AG04449 (cell line): ENCODE data around the gene COQ10A.
"Not testable (repeated sequence)": the region's sequence is repeated elsewhere in the genome, so short reads cannot be mapped to it uniquely, and the experiment has no call there.

Experiments
- CTCF ChIA-PET: fragments of 350-600 bp; formaldehyde crosslinking; extraction: SDS; loops from one replicate; lab custom pipeline; 2021; ENCODE audit warnings: antibody characterized with exemption; lab: Yijun Ruan, JAX
- POLR2A ChIA-PET: fragments of 400-600, 350-600 bp; formaldehyde crosslinking; extraction: SDS; loops from one replicate; lab custom pipeline; 2020; ENCODE audit warnings: antibody characterized with exemption, inconsistent platforms; lab: Yijun Ruan, JAX
- DNase-seq: peaks from one replicate; pipeline ENCODE4 v3.0.0-alpha.2; 2010; ENCODE audit warnings: low read depth, low spot score
- H3K4me3 ChIP-seq: 2 replicates; pipeline ENCODE4 v1.5.1; 2011; ENCODE audit warnings: low read depth, mild to moderate bottlenecking, control low read depth, low read length
- TF ChIP-seq, protein P1 (sequence below): IDR thresholded peaks from one replicate; pipeline ENCODE4 v1.5.1; 2011; ENCODE audit warnings: mild to moderate bottlenecking, moderate library complexity, low read length, control low read depth, inconsistent platforms; ENCODE audit not compliant: insufficient read depth; ENCODE audit errors: missing control alignments

The COQ10A gene

DNA sequence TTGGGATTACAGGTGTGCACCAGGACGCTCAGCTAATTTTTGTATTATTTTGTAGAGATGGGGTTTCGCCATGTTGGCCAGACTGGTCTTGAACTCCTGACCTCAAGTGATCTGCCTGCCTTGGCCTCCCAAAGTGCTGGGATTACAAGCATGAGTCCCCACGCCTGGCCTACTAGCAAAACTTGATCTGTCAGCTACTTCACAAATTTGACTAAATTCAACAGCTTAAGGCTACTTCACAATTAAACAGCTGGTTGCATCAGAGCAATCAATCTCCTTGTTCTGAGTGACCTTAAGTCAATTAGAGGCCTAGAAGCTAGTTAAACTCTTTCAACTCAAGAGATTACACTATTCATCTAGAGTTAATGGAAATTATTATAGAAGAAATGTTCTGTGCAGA is 12.2 kb downstream of the COQ10A start:
- POLR2A ChIA-PET = no interaction called here
- no peak overlapping the region for H3K4me3 ChIP-seq
- no peak for DNase-seq
- CTCF ChIA-PET = interaction anchor here (1.0 to 4.9 kb wide), 4 partner anchors 8 to 21 kb away, joined by 3 to 37 read pairs (median 4); partner anchors contain the start of genes ANKRD52 and COQ10A
- TF ChIP-seq, protein P1, sequence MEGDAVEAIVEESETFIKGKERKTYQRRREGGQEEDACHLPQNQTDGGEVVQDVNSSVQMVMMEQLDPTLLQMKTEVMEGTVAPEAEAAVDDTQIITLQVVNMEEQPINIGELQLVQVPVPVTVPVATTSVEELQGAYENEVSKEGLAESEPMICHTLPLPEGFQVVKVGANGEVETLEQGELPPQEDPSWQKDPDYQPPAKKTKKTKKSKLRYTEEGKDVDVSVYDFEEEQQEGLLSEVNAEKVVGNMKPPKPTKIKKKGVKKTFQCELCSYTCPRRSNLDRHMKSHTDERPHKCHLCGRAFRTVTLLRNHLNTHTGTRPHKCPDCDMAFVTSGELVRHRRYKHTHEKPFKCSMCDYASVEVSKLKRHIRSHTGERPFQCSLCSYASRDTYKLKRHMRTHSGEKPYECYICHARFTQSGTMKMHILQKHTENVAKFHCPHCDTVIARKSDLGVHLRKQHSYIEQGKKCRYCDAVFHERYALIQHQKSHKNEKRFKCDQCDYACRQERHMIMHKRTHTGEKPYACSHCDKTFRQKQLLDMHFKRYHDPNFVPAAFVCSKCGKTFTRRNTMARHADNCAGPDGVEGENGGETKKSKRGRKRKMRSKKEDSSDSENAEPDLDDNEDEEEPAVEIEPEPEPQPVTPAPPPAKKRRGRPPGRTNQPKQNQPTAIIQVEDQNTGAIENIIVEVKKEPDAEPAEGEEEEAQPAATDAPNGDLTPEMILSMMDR = no peak

DNA sequence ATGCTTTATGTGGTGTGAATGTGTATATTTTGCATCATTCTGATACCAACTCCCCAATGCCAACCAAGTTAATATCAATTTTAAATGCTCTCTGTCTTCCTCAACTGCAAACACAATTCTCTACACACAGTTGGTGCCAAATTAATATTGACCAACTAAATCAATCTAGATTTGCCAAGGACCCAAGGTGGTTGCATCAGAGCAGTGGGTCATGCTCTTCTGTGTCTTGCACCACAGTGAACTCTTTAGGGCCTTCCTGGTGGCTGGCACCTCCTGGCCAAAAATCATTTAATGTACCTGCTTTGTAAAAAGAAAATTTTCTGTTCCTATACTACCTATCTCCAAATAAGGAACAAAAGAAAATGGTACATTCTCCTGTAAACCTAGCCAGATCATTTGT is 14.1 kb downstream of the COQ10A start:
- no peak overlapping the region for H3K4me3 ChIP-seq
- CTCF ChIA-PET = interaction anchor here (1.2 to 1.8 kb wide), 2 partner anchors 10 to 21 kb away, joined by 3 to 5 read pairs; no protein-coding TSS in a partner anchor
- TF ChIP-seq, protein P1 = no peak
- POLR2A ChIA-PET = no interaction called here
- no peak for DNase-seq

DNA sequence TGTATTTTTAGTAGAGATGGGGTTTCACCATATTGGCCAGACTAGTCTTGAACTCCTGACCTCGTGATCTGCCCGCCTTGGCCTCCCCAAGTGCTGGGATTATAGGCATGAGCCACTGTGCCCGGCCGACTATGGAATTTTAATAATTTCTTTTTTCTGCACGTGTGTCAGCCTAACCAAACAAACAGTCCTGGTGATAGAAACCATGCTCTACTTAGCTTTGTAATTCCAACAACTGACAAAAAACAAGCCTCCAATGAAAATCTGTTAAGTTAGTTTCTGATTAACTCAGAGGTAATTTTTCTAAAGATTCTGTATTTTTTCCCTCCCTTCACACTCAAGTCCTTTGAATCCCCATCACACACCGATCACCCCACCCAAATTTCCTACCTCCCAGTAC is 15.3 kb downstream of the COQ10A start:
- ChIA-PET POLR2A (interaction anchor here (0.7 kb wide), 1 partner anchor 13 kb away, joined by 3 read pairs; no protein-coding TSS in a partner anchor), CTCF (interaction anchor here (2.1 kb wide), 1 partner anchor 15 kb away, joined by 8 read pairs; the partner anchor contains the start of gene COQ10A)
- DNase-seq = no peak
- H3K4me3 ChIP-seq = no peak overlapping the region
- TF ChIP-seq, protein P1 = no peak

DNA sequence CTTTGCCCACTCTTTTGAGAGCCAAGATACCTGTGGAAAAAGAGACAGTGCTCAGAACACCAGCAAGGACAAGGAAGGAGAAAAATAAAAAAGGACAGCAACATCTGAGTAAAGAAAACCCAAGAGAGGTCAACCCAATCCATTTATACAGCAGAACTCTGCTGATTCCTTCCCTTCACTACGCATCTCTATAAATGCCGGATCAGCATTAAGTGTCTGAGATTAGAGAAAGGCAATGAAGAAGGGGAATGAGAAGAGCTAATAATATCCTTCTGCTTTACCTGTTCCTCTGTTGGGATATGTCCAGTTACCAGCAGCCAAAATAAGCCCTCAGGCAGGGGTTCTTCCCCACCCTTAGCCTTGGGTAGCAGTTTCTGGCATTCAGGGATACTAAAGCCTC is 15.8 kb downstream of the COQ10A start:
- DNase-seq = no peak
- TF ChIP-seq, protein P1 = no peak
- ChIA-PET CTCF (interaction anchor here (2.1 kb wide), 1 partner anchor 15 kb away, joined by 8 read pairs; the partner anchor contains the start of gene COQ10A), POLR2A (interaction anchor here (0.7 kb wide), 1 partner anchor 14 kb away, joined by 3 read pairs; no protein-coding TSS in a partner anchor)
- H3K4me3 ChIP-seq = no peak overlapping the region

DNA sequence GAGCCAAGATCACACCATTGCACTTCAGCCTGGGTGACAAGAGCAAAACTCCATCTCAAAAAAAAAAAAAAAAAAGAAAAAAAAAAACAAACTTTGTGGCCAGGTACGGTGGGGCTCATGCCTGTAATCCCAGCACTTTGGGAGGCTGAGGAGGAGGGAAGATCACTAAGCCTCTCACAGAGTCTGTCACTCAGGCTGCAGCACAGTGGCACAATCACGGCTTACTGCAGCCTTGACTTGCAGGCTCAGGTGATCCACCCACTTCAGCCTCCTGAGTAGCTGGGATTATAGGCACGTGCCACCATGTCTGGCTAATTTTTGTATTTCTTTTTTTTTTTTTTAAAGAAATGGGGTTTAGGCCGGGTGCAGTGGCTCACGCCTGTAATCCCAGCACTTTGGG is 17.5 kb downstream of the COQ10A start:
- CTCF ChIA-PET = interaction anchor here (0.9 to 2.1 kb wide), 4 partner anchors 13 to 95 kb away, joined by 3 to 8 read pairs (median 6); partner anchors contain the start of genes COQ10A and SMARCC2
- H3K4me3 ChIP-seq, DNase-seq: not testable (repeated sequence)
- POLR2A ChIA-PET = interaction anchor here (0.6 to 1.2 kb wide), 2 partner anchors 17 to 73 kb away, joined by 4 to 7 read pairs; no protein-coding TSS in a partner anchor

DNA sequence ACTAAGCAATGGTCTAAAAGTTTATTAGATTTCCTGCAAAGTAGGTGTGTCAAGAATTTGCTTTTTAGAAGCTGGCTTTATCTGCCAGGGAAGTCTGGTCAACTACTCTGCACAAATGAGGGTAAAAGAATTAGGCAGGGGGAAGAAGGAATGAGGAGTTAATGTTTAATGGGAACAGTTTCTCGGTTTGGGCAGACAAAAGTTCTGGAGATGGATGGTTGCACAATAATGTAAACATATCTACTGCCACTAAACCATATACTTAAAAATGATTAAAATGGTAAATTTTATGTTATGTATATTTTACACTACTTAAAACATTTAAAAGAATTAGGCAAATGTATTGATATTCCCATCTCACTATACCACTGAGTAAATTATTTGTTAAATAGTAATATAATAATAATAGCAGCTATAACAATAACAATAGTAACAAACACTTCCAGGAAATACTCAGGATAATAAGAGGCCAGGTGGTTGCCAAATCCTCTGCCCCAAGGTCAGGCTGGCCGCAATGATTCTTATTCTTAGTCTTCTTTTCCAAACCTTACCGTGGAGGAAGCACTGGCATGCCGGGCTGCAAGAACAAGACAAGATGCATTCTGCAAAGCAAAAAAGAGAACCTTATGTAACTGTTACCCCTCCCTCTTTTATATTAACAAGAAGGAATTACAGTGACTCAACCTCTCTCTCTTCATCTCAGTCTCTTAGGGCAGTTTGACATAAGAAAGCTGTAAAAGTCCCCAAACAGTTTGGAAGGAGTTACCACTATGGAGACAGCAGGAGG is 19.5 kb downstream of the COQ10A start:
- POLR2A ChIA-PET = interaction anchor here (0.6 to 1.1 kb wide), 2 partner anchors 19 to 64 kb away, joined by 3 read pairs; partner anchors contain the start of genes COQ10A and RNF41
- H3K4me3 ChIP-seq = no peak overlapping the region
- TF ChIP-seq, protein P1 = no peak
- CTCF ChIA-PET = interaction anchor here (0.8 to 1.9 kb wide), 10 partner anchors 10 to 178 kb away, joined by 3 to 5 read pairs (median 3); partner anchors contain the start of genes COQ10A and SMARCC2
- no peak for DNase-seq
